Measurements from ENCODE around the gene ZNF549.

The ZNF549 gene

DNA sequence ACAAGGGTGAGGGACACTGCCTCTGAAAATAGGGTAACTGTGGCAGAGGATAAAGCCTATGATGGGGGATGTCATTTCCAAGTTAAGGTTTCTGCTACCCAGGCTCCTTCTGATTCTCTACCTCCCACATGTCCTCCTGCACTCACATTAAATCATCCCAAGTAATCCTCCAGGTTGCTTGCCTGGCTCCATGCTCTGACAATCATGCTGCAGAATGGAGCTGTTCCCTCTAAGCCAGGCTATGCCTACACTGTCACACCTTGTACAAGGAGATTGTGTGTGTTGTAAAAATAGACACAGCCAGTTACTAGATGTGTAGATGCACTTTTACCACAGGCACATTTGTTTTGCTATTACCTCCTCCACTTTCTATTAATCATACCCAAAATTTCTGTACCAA, 43.6 kb downstream of the ZNF549 start:
- DNase-seq: no peak

GRCh38 chr19:57572415-57572947, 45.3 kb downstream of the ZNF549 start:
- no peak for DNase-seq

GRCh38 chr19:57576661-57577060, 49.5 kb downstream of the ZNF549 start:
- DNase-seq: no peak

GRCh38 chr19:57578487-57579205, 51.5 kb downstream of the ZNF549 start, which contains the start of gene ZNF416:
TSS of gene ZNF416 (minus strand) at chr19:57578911. CDS start at chr19:57578704, 207 bp downstream.
- DNase-seq: peak; percentile 99

DNA sequence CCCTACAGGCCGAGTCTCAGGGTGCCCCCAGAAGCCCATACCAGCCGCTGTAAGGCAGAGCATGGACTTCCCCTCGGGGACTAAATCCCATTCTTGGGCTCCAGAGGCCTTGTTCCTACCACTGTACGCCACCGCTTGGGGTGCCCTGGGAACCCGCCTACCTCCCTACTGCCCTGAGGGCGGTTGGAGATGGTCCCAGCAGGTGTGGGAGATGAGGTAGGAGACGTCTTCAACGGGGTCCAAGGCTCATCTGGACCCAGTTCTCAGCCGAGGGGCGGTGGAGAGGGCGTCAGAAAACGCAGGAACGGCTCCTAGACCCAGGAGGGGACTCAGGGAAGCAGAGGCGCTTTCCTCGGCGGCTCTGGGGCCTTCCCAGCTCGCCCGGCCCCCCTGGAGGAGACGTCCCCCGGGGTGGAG, 56.0 kb downstream of the ZNF549 start:
- no peak for DNase-seq

- DNase-seq: peak; percentile 95
Measured at GRCh38 chr19:57583521-57584416, 56.6 kb downstream of the ZNF549 start, which contains the start of gene ZIK1. TSS of gene ZIK1 (plus strand) at chr19:57584145. CDS start at chr19:57584357, 212 bp downstream.

DNA sequence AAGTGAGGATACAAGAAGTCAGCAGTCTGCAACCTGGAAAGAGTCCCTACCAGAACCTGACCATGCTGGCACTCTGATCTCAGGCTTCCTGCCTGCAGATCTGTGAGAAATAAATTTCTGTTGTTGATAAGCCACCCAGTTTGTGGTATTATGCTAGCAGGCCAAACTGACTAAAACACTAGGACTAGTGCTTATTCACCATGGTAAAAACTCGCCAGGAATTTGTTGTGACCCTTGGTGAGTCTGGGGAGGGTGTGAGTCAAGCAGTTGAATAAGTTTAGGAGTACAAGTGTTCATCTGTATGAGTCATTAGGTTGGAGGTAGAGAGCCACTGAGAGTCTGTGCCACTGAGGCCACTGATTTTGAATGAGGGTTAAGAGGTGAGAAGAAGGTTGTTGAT, 60.4 kb downstream of the ZNF549 start:
- DNase-seq: no peak

DNA sequence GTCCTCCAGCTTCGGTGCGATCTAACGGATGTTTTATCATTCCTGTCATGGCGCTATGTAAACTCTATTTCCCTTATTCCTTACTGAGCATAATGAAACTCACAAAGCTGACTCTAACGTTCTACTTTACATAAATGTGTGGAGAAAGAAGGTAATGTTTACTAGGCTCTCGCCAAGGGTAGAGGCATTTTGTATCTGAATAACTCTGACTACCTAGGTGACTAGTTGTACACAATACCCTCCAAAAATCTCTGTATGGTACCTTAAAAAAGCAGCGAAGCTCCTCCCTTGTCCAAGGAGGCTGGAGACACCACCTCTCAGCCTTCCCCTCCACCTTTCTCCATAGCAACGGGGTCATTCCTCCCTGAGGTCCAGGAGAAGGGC, 72.2 kb downstream of the ZNF549 start:
- no peak for DNase-seq

GRCh38 chr19:57599761-57600383, 72.7 kb downstream of the ZNF549 start, which contains the start of gene ZNF530:
TSS of gene ZNF530 (plus strand) at chr19:57599885. CDS start at chr19:57604346, 4,461 bp downstream.
- DNase-seq: peak; percentile 96

- DNase-seq: no peak
Measured at GRCh38 chr19:57606931-57607330, 79.8 kb downstream of the ZNF549 start.
